Hepatocyte (in vitro differentiated cells): ENCODE results near the gene ROR1.

ENCODE experiments used
- EZH2 ChIP-seq: fragments of 200-600 bp; sonication (generic); IDR thresholded peaks from 2 replicates; pipeline ENCODE4 v1.6.1; 2016; ENCODE audit warnings: antibody characterized with exemption, mild to moderate bottlenecking, borderline replicate concordance
- EZH2phosphoT487 ChIP-seq: fragments of 200-600 bp; sonication (generic); IDR thresholded peaks from one replicate; pipeline ENCODE4 v1.6.1; 2018; ENCODE audit warnings: antibody characterized with exemption, mild to moderate bottlenecking, low read depth, moderate library complexity; ENCODE audit not compliant: unreplicated experiment, severe bottlenecking
- TF ChIP-seq, protein P1 (sequence below): fragments of 200-600 bp; sonication (generic); IDR thresholded peaks from 2 replicates; pipeline ENCODE4 v1.5.1; 2016; ENCODE audit warnings: antibody characterized with exemption, mild to moderate bottlenecking; ENCODE audit not compliant: poor library complexity

DNA sequence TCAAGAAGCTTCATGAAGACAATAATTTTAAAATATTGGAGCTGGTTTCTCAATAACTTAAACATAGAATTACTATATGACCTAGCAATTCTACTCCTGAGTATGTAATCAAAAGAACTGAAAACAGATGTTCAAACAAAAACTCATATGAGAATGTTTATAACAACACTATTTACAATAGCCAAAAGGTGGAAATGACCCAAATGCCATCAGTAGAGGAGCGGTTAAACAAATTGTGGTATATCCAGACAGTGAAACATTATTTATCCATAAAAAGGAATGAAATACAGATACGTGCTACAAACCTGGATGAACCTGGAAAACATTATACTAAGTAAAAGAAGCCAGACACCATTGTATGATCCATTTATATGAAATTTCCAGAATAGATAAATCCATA is 366.8 kb downstream of the ROR1 start:
- TF ChIP-seq EZH2 (no peak), EZH2phosphoT487 (no peak)
- TF ChIP-seq, protein P1, sequence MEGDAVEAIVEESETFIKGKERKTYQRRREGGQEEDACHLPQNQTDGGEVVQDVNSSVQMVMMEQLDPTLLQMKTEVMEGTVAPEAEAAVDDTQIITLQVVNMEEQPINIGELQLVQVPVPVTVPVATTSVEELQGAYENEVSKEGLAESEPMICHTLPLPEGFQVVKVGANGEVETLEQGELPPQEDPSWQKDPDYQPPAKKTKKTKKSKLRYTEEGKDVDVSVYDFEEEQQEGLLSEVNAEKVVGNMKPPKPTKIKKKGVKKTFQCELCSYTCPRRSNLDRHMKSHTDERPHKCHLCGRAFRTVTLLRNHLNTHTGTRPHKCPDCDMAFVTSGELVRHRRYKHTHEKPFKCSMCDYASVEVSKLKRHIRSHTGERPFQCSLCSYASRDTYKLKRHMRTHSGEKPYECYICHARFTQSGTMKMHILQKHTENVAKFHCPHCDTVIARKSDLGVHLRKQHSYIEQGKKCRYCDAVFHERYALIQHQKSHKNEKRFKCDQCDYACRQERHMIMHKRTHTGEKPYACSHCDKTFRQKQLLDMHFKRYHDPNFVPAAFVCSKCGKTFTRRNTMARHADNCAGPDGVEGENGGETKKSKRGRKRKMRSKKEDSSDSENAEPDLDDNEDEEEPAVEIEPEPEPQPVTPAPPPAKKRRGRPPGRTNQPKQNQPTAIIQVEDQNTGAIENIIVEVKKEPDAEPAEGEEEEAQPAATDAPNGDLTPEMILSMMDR = no peak
